ENCODE results near the gene GPX1. TPM values are rescaled to one million over a fixed set of nuclear protein-coding genes. Genes with fewer than 3 reads are reported as not detected.

The GPX1 gene
- total and polyA plus RNA-seq, 2 of the 8 experiments (the other 6 are each of a cell fraction or from before 2014, with no cell fraction given) = 250 to 757 TPM

GRCh38 chr3:49333916-49334633, 24.1 kb downstream of the GPX1 start (continued):
- TF ChIP-seq CHD7 (IDR thresholded peaks at IDR 0.05; ENCODE audit: insufficient replicate concordance, low read length) (no peak), E2F6 (IDR thresholded peaks at IDR 0.05) (no peak), ASH2L (IDR thresholded peaks at IDR 0.05; ENCODE audit: low read length) (no peak)
